RCC 7860 (cell line): ENCODE measurements around the gene BST2.
A peak's percentile ranks its signal among the peaks of the same experiment; 100 is the strongest.
"Not testable (repeated sequence)": the region's sequence is repeated elsewhere in the genome, so short reads cannot be mapped to it uniquely, and the experiment has no call there.

Experiments used
- DNase-seq: peaks from one replicate; pipeline ENCODE4 v3.0.0-alpha.2; 2015; ENCODE audit warnings: low spot score
- FAIRE-seq: peaks from 2 replicates; lab custom pipeline; 2012; peaks lifted over from hg19 to GRCh38; lab: Jason Lieb, UNC

The BST2 gene

GRCh38 chr19:17390665-17391370 is 14.6 kb downstream of the BST2 start:
- DNase-seq (peak; percentile 54), FAIRE-seq (no peak)

DNA sequence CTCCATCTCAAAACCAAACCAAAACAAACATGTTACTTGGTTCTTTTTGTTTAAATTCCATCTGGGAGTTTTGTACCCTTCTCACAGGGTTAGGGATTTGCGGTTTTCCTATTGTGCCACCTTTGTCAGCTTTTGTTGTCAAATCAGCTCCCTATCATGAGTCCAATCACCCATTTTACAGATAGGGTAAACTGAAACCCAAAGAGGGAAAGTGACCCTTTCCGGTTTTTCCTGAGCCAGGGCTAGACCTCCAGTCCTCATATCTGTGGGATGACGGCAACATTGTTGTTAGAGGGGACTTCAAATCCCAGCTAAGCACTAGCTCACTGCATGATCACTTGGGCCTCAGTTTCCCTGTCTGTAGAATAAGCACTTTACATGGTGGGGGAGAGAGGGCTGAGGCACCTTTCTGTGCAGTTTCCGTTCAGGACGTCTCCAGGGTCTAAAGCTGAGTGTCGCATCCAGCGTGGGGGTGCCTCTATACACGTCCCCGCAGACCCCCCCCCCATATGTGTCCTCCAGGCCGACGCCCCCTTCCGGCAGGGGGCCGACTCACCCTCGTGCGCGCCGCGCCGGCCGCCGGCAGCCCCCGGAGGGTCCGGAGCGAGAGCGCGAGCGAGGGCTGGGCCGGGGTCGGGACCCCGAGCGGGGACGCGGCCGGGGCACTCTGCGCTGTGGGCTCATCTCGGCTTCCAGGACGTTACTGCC is 15.3 kb downstream of the BST2 start:
- DNase-seq (no peak), FAIRE-seq (no peak)

GRCh38 chr19:17389288-17389687 is 16.1 kb downstream of the BST2 start:
- DNase-seq (no peak), FAIRE-seq (no peak)

GRCh38 chr19:17385878-17386611 is 19.4 kb downstream of the BST2 start:
- DNase-seq = peak; percentile 24
- no peak for FAIRE-seq

DNA sequence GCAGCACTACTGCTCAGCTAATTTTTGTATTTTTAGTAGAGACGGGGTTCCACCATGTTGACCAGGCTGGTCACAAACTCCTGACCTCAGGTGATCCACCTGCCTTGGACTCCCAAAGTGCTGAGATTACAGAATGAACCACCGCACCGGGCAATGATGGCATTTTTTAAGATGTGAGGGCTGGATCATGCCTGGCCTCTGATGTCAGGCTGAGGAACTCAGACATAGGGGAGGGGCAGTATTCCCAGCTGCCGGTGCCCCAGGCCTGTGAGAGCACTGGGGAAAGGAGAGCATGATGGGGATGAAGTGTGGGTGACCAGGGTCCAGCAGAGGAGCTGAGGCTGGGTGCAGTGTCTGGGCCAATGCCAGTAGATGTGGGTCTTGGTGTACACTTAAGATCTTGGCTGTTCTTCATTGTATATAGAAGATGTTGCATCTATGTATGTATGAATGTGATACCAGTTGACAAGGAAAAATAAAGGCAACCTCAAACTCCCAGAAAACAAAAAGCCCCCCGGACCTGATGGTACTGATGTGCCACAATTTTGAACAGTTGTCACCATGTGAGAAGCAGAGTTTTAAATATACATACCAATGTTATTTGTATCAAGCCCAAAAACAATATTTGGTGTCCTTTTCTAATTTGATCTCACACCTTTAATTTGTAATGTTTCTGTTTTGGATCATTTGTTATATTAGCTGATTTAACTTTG is 24.8 kb downstream of the BST2 start:
- FAIRE-seq (no peak), DNase-seq (no peak)

GRCh38 chr19:17379221-17379631 is 26.2 kb downstream of the BST2 start:
- DNase-seq (no peak), FAIRE-seq (no peak)

- FAIRE-seq (no peak), DNase-seq (no peak)
Observed at GRCh38 chr19:17378271-17378670, 27.2 kb downstream of the BST2 start.

GRCh38 chr19:17376935-17377600 is 28.4 kb downstream of the BST2 start, which contains the start of gene PLVAP:
Gene PLVAP (minus strand): TSS chr19:17377342. CDS start chr19:17377288, 54 bp downstream.
- DNase-seq (no peak), FAIRE-seq (no peak)

DNA sequence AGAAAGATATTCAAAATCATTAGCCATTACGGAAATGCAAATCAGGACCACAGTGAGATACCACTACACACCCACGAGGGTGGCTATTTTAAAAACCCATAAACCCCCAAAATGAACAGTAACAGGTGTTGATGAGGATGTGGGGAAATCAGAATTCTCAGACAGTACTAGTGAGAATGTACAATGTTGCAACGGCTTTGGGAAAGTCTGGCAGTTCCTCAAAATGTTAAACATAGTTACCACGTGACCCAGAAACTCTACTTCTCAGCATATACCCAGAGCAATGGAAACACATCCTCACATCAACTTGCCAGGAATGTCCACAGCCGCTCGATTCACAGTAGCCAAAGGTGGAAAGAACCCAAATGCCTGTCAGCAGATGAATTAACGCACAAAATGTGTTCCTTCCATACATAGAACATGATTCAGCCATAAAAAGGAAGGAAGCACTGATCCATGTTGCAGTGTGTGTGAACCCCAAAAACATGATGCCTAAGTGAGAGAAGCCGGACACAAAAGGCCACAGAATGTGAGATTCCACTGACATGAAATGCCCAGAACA is 35.3 kb downstream of the BST2 start:
- DNase-seq (no peak), FAIRE-seq (no peak)

- no peak for FAIRE-seq
- no peak for DNase-seq
Observed at GRCh38 chr19:17365361-17365760, 40.1 kb downstream of the BST2 start.

- FAIRE-seq, DNase-seq: not testable (repeated sequence)
Observed at GRCh38 chr19:17363852-17364605, 41.4 kb downstream of the BST2 start.

GRCh38 chr19:17359905-17360800 is 45.3 kb downstream of the BST2 start:
- DNase-seq (no peak), FAIRE-seq (no peak)

DNA sequence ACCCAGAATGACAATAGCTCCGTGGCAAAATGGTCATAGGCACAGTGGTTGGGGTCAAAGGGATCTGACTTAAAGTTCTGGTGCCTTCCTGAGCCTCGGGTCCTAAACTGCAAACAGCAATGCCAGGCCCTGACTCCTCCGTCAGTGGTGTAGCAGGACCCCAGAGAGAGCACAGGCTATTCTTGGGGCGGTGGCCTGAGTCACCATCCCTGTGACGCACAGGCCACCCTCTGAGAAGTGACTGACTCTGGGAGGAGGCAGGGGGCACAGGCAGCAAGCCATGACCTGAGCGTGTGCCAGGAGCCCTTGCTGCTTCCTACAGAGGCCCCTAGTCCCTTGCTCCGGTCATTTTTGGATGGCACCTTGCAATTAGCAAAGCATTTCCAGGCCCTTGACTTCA is 47.0 kb downstream of the BST2 start:
- FAIRE-seq (no peak), DNase-seq (peak; percentile 57)

DNA sequence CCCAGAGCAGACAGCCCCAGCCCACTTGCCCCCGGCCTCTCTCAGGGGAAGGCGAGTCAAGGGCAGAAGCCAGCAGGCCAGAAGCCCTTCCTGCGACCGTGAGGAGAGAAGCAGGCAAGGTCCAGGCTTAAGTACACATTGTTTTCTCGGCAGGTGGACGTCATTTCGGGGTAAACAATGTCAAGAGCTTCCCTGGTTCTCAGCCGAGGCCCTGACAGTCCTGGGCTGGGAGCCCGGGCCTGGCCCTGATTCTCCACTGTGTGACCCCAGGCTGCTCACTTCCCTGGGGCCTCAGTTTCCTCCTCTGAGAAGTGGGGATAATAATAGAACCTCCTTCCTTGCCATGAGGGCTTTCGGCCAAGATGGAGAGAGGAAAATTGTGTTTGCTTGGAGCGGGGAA is 47.7 kb downstream of the BST2 start:
- DNase-seq (no peak), FAIRE-seq (no peak)

- no peak for FAIRE-seq
- no peak for DNase-seq
Observed at GRCh38 chr19:17357078-17357666, 48.3 kb downstream of the BST2 start.

DNA sequence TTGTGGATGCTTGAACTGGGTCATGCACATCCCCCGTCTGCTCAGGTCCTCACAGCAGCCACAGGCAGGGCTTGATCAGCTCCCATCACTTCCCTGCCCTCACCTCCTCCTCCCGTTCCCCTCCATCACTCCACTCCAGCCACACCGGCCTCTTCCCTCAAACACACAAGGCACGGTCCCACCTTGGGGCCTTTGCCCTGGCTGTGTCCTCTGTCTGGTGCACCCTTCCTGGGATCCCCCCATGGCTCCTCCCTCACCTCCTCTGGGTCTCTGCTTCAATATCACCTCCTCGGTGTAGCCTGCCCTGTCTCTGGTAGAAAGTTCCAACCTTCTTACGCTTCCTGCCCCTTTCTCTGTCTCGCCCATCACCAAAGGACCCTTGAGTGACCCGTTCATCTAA is 52.0 kb downstream of the BST2 start:
- DNase-seq = no peak
- FAIRE-seq = no peak
